ENCODE data around the gene HEG1. TPM values are rescaled to one million over a fixed set of nuclear protein-coding genes. Genes with fewer than 3 reads are reported as not detected.
A peak's percentile ranks its signal among the peaks of the same experiment; 100 is the strongest.

HEG1 gene, protein sequence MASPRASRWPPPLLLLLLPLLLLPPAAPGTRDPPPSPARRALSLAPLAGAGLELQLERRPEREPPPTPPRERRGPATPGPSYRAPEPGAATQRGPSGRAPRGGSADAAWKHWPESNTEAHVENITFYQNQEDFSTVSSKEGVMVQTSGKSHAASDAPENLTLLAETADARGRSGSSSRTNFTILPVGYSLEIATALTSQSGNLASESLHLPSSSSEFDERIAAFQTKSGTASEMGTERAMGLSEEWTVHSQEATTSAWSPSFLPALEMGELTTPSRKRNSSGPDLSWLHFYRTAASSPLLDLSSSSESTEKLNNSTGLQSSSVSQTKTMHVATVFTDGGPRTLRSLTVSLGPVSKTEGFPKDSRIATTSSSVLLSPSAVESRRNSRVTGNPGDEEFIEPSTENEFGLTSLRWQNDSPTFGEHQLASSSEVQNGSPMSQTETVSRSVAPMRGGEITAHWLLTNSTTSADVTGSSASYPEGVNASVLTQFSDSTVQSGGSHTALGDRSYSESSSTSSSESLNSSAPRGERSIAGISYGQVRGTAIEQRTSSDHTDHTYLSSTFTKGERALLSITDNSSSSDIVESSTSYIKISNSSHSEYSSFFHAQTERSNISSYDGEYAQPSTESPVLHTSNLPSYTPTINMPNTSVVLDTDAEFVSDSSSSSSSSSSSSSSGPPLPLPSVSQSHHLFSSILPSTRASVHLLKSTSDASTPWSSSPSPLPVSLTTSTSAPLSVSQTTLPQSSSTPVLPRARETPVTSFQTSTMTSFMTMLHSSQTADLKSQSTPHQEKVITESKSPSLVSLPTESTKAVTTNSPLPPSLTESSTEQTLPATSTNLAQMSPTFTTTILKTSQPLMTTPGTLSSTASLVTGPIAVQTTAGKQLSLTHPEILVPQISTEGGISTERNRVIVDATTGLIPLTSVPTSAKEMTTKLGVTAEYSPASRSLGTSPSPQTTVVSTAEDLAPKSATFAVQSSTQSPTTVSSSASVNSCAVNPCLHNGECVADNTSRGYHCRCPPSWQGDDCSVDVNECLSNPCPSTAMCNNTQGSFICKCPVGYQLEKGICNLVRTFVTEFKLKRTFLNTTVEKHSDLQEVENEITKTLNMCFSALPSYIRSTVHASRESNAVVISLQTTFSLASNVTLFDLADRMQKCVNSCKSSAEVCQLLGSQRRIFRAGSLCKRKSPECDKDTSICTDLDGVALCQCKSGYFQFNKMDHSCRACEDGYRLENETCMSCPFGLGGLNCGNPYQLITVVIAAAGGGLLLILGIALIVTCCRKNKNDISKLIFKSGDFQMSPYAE (N-terminal part only)
- 2.2 TPM for total RNA-seq (2013)
- polyA plus RNA-seq (1 to 10 TPM in 1 of 3 donors, under 1 TPM in 2; 0.28 to 4.2 (median 0.69) TPM), polyA minus RNA-seq (3.9 and 5.5 TPM in 2 replicates), total RNA-seq (18.0 to 64.0 (median 26.5) reads per million in 11 experiments)

DNA sequence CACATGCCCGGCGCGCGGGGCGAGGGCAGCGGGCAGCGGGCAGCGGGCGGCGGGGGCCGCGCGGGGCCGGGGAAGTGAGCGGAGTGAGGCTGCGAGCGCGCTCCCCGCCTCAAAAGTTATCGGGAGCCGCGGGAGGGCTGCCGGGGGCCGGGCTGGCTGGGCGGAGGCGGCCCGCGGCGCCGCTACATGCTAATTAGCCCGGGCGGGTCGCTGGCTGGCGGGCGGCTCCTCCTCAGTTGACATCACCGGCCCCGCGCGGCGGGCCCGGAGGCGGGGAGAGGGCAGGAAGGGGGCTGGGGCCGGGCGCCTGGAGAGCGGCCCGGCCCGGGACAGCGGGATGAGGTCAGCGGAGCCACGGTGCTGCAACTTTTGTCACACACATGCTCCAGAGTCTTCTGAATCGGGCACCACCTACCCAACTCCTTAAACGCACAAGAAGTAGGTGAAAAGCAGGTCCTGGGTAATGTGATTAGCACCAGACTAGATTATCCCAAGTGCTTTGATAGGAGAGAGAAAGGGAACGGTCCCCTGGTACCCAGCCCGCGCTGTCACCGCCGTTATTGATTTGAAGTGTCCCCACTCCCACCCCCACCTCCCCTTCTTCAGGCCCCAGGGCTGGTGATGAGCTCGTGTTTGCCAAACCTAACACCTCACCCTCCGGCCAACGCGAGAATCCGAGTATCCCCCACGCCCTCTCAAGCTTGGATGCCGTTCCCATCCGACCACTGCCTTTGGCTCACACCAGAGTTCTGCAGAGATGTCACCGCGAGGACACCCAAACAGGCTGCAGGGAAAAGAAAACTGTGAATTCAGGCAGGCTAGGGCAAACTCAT is at the start of gene HEG1:
Gene HEG1 (minus strand): TSS at position 85 of the 833 bp plus-strand sequence. CDS start 107 bp downstream, outside the sequence.
- peak within 1 kb of the TSS; percentile 50 to 94 (median 88) for H3K4me3 ChIP-seq (replicated peaks in 1 of 3; ENCODE audit: low read depth in 2 of 3, low read length in 3 of 3)
- Mint-ChIP-seq H3K27me3 (ENCODE audit: low read depth in 3 of 3) (peaks cover 16 to 51% (median 25%) of the 10 kb centered on the region in 3 donors), H3K27ac (peak within 1 kb of the TSS; percentile 20 to 86 (median 75)), H3K4me1 (peaks cover 45% of the 10 kb centered on the region), H3K4me3 (peak within 1 kb of the TSS; percentile 95 to 99), H3K9me3 (no peaks in the 10 kb centered on the region), H3K36me3 (peaks cover 0 to 10% of the 10 kb centered on the region in 2 donors)
- TF ChIP-seq, protein P1, sequence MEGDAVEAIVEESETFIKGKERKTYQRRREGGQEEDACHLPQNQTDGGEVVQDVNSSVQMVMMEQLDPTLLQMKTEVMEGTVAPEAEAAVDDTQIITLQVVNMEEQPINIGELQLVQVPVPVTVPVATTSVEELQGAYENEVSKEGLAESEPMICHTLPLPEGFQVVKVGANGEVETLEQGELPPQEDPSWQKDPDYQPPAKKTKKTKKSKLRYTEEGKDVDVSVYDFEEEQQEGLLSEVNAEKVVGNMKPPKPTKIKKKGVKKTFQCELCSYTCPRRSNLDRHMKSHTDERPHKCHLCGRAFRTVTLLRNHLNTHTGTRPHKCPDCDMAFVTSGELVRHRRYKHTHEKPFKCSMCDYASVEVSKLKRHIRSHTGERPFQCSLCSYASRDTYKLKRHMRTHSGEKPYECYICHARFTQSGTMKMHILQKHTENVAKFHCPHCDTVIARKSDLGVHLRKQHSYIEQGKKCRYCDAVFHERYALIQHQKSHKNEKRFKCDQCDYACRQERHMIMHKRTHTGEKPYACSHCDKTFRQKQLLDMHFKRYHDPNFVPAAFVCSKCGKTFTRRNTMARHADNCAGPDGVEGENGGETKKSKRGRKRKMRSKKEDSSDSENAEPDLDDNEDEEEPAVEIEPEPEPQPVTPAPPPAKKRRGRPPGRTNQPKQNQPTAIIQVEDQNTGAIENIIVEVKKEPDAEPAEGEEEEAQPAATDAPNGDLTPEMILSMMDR (IDR thresholded peaks at IDR 0.05), result no peak
- H2AFZ ChIP-seq (ENCODE audit: insufficient read depth, low read depth, low read length, poor library complexity, severe bottlenecking), result peak within 1 kb of the TSS; percentile 84
- H3K4me2 ChIP-seq (replicated peaks; ENCODE audit: extremely low read depth, low read length, poor library complexity, severe bottlenecking), result peak within 1 kb of the TSS; percentile 88
- no peaks in the 10 kb centered on the region for H3K36me3 ChIP-seq (replicated peaks in 1 of 2; ENCODE audit: control insufficient read depth in 1 of 2, insufficient read depth in 2 of 2, low read length in 2 of 2)
- peaks cover 28 to 36% of the 10 kb centered on the region in 2 donors for H3K4me1 ChIP-seq (ENCODE audit: control insufficient read depth in 1 of 2, insufficient read depth in 2 of 2, low read length in 2 of 2)
- H3K79me2 ChIP-seq (ENCODE audit: insufficient read depth, low read length), result no peaks in the 10 kb centered on the region
- peaks cover 8 to 25% of the 10 kb centered on the region in 2 donors for H3K27me3 ChIP-seq (ENCODE audit: control insufficient read depth in 2 of 2, insufficient read depth in 2 of 2, low read length in 2 of 2)
- peak within 1 kb of the TSS in 1 of 2 donors; percentile 59 for H3K27ac ChIP-seq (ENCODE audit: low read depth in 1 of 2, low read length in 2 of 2)
- no peaks in the 10 kb centered on the region for H3K9me3 ChIP-seq (replicated peaks in 1 of 2; ENCODE audit: control insufficient read depth in 1 of 2, insufficient read depth in 1 of 2, low read length in 2 of 2)
- H3K9ac ChIP-seq (ENCODE audit: insufficient read depth, low read length, poor library complexity, severe bottlenecking), result peak within 1 kb of the TSS; percentile 60
- WGBS (ENCODE audit: insufficient coverage), result 4% methylated on average over 52 of the region's 67 CpGs
- H4K20me1 ChIP-seq (ENCODE audit: insufficient read depth, low read length), result peaks cover 3% of the 10 kb centered on the region
- intact Hi-C loops (cut with micrococcal nuclease), result loop anchor here (5.0 to 10.0 kb wide), 2 partner anchors 79 to 106 kb away; no protein-coding TSS in a partner anchor
- peak; percentile 63 to 70 (median 66) for DNase-seq

Measured in CD14-positive monocyte (primary cell).